GM23338 (cell line): ENCODE measurements around the gene GNAI1. TPM values are rescaled to one million over a fixed set of nuclear protein-coding genes. Genes with fewer than 3 reads are reported as not detected.
A peak's percentile ranks its signal among the peaks of the same experiment; 100 is the strongest.

Source experiments
- ATAC-seq: fragments of 200-7000 bp; cut with Tn5 transposase; 3 replicates; pipeline ENCODE4 v1.9.1; 2020
- DNase-seq: peaks from one replicate; pipeline ENCODE4 v3.0.0-alpha.2; 2015; ENCODE audit warnings: low spot score
- H2AFZ ChIP-seq: fragments of 200-600 bp; sonication (generic); 2 replicates; pipeline ENCODE4 v1.8.0; 2016; ENCODE audit warnings: antibody characterized with exemption, mild to moderate bottlenecking, moderate library complexity
- H3F3A ChIP-seq: fragments of 200-600 bp; sonication (generic); replicated peaks from 2 replicates; pipeline ENCODE4 v1.8.0; 2017; ENCODE audit warnings: antibody characterized with exemption, mixed run types, low read depth
- H3K27ac ChIP-seq: fragments of 200-600 bp; sonication (generic); 2 replicates; pipeline ENCODE4 v1.6.1; 2016; ENCODE audit warnings: low read depth
- H3K27me3 ChIP-seq: fragments of 200-600 bp; sonication (generic); 2 replicates; pipeline ENCODE4 v1.8.0; 2016; ENCODE audit warnings: mild to moderate bottlenecking, mixed run types, moderate library complexity; ENCODE audit not compliant: insufficient read depth
- H3K36me3 ChIP-seq: fragments of 200-600 bp; sonication (generic); 2 replicates; pipeline ENCODE4 v1.8.0; 2016; ENCODE audit warnings: mild to moderate bottlenecking; ENCODE audit not compliant: insufficient read depth
- H3K4me1 ChIP-seq: fragments of 200-600 bp; sonication (generic); 2 replicates; pipeline ENCODE4 v1.8.0; 2016; ENCODE audit warnings: mild to moderate bottlenecking, moderate library complexity; ENCODE audit not compliant: insufficient read depth
- H3K4me2 ChIP-seq: fragments of 200-600 bp; sonication (generic); 2 replicates; pipeline ENCODE4 v1.7.1; 2017; ENCODE audit warnings: mixed run types
- H3K4me3 ChIP-seq: fragments of 200-600 bp; sonication (generic); 2 replicates; pipeline ENCODE4 v1.6.1; 2016; ENCODE audit warnings: mixed run types
- H3K79me2 ChIP-seq: fragments of 200-600 bp; sonication (generic); replicated peaks from 2 replicates; pipeline ENCODE4 v1.8.0; 2017; ENCODE audit warnings: mild to moderate bottlenecking; ENCODE audit not compliant: insufficient read depth
- H3K9me2 ChIP-seq: fragments of 200-600 bp; sonication (generic); 2 replicates; pipeline ENCODE4 v1.8.0; 2017; ENCODE audit not compliant: insufficient read depth
- H4K20me1 ChIP-seq: fragments of 200-600 bp; sonication (generic); replicated peaks from 2 replicates; pipeline ENCODE4 v1.8.0; 2017; ENCODE audit warnings: mild to moderate bottlenecking; ENCODE audit not compliant: insufficient read depth
- H3K27ac Mint-ChIP-seq: 2 replicates; pipeline ENCODE4 v1.8.0; 2020; ENCODE audit warnings: inconsistent platforms, mild to moderate bottlenecking, moderate library complexity, mixed read lengths
- H3K27me3 Mint-ChIP-seq: 3 replicates; pipeline ENCODE4 v1.8.0; 2022; ENCODE audit warnings: low read depth, mild to moderate bottlenecking, moderate library complexity, mixed read lengths, inconsistent platforms; ENCODE audit not compliant: insufficient read depth, poor library complexity
- H3K36me3 Mint-ChIP-seq: 3 replicates; pipeline ENCODE4 v1.8.0; 2021; ENCODE audit warnings: low read depth, mild to moderate bottlenecking, inconsistent platforms, moderate library complexity, mixed read lengths
- H3K4me1 Mint-ChIP-seq: 3 replicates; pipeline ENCODE4 v1.8.0; 2020; ENCODE audit warnings: mild to moderate bottlenecking, inconsistent platforms, mixed read lengths
- H3K4me3 Mint-ChIP-seq: 3 replicates; pipeline ENCODE4 v1.8.0; 2021; ENCODE audit warnings: moderate library complexity, mild to moderate bottlenecking, inconsistent platforms, mixed read lengths
- H3K9me3 Mint-ChIP-seq: 3 replicates; pipeline ENCODE4 v1.8.0; 2020; ENCODE audit warnings: moderate library complexity, mild to moderate bottlenecking, inconsistent platforms, mixed read lengths
- CREB1 ChIP-seq: fragments of 250-450 bp; sonication (Bioruptor Pico); IDR thresholded peaks from 2 replicates; pipeline ENCODE4 v1.5.0; 2020; ENCODE audit warnings: low read depth, mild to moderate bottlenecking, moderate library complexity
- ETS1 ChIP-seq: IDR thresholded peaks from 2 replicates; pipeline ENCODE4 v1.6.1; 2016; ENCODE audit warnings: antibody characterized with exemption
- EZH2 ChIP-seq: fragments of 200-600 bp; sonication (generic); IDR thresholded peaks from one replicate; pipeline ENCODE4 v1.8.0; 2017; ENCODE audit warnings: antibody characterized with exemption, mild to moderate bottlenecking, low read depth; ENCODE audit not compliant: unreplicated experiment
- STAT1 ChIP-seq: IDR thresholded peaks from one replicate; pipeline ENCODE4 v1.6.1; 2016; ENCODE audit warnings: antibody characterized with exemption; ENCODE audit not compliant: unreplicated experiment
- ZNF462 ChIP-seq: fragments of 250-450 bp; sonication (Bioruptor Pico); IDR thresholded peaks from 2 replicates; pipeline ENCODE4 v1.5.0; 2020; ENCODE audit warnings: mild to moderate bottlenecking, moderate library complexity
- polyA plus RNA-seq: library from polyadenylated mRNA; unstranded; fragments of >200 nt; fragmentation: Nextera tagmentation; extraction: Ambion mirVana; gene quantifications from 2 replicates; pipeline ENCODE4 v1.2.1, GENCODE V29; 2016
- total RNA-seq: library from RNA; depleted of rRNA; stranded (reverse); fragments of >200 nt; shearing (Covaris generic); gene quantifications from 2 replicates; pipeline ENCODE4 v1.2.3, GENCODE V29; 2014

The GNAI1 gene
- total and polyA plus RNA-seq, 2 experiments from 2014 or later, result 31.3 to 36.9 TPM

GRCh38 chr7:80139236-80139635 is 4.6 kb downstream of the GNAI1 start:
- no peak for DNase-seq
- H3K4me1 Mint-ChIP-seq, result peaks cover 34% of the 10 kb centered on the region
- H3F3A ChIP-seq, result no peaks in the 10 kb centered on the region
- peak overlapping the region; percentile 36 for H3K4me2 ChIP-seq
- H3K4me3 Mint-ChIP-seq, result 0 out of 3 replicates have a peak overlapping the region, but pooled peaks have one; percentile 0
- peaks cover 3% of the 10 kb centered on the region; the same call in 2 of the 3 replicates for H3K9me3 Mint-ChIP-seq
- H3K27me3 Mint-ChIP-seq, result peaks cover 10% of the 10 kb centered on the region
- H3K27ac ChIP-seq, result 0 out of 2 replicates have a peak overlapping the region, but pooled peaks have one; percentile 5
- TF ChIP-seq ETS1, result no peak
- TF ChIP-seq EZH2, result no peak
- TF ChIP-seq STAT1, result no peak
- TF ChIP-seq CREB1 (CRISPR knock-in tag), result no peak
- TF ChIP-seq ZNF462 (CRISPR knock-in tag), result no peak
- H3K79me2 ChIP-seq, result peaks cover 88% of the 10 kb centered on the region
- H2AFZ ChIP-seq, result no peak overlapping the region
- peaks cover 7% of the 10 kb centered on the region; the same call in 2 of the 3 replicates for H3K36me3 Mint-ChIP-seq
- no peak for ATAC-seq
- H3K4me3 ChIP-seq, result 0 out of 2 replicates have a peak overlapping the region, but pooled peaks have one; percentile 0
- peaks cover 22% of the 10 kb centered on the region for H3K4me1 ChIP-seq
- peaks cover 12% of the 10 kb centered on the region for H3K27me3 ChIP-seq
- no peaks in the 10 kb centered on the region for H3K36me3 ChIP-seq
- H3K27ac Mint-ChIP-seq, result peak overlapping the region; percentile 4; the same call in 1 of the 2 replicates
- peaks cover 7% of the 10 kb centered on the region; the same call in 1 of the 2 replicates for H4K20me1 ChIP-seq
- H3K9me2 ChIP-seq, result no peaks in the 10 kb centered on the region
